Effector memory CD8-positive, alpha-beta T cell (primary cell): ENCODE results near the gene SPI1.

Experiments used
- ATAC-seq: fragments of 150-1000 bp; cut with Tn5 transposase; replicated peaks from 2 replicates; pipeline ENCODE4 v1.10.0; 2021; ENCODE audit warnings: mild to moderate bottlenecking, moderate library complexity
- DNase-seq, 3 experiments: peaks; one replicate each; pipeline ENCODE4 v3.0.0; 2021
- H3K27ac Mint-ChIP-seq, 2 donors: one replicate each; pipeline ENCODE4 v1.8.0; 2022; ENCODE audit warnings: mild to moderate bottlenecking in 2 of 2, mixed read lengths in 2 of 2, moderate library complexity in 2 of 2
- H3K27me3 Mint-ChIP-seq, 2 donors: one replicate each; pipeline ENCODE4 v1.8.0; 2022; ENCODE audit warnings: mixed read lengths in 2 of 2
- H3K36me3 Mint-ChIP-seq: one replicate; pipeline ENCODE4 v1.8.0; 2022; ENCODE audit warnings: mild to moderate bottlenecking, moderate library complexity, mixed read lengths; ENCODE audit not compliant: insufficient read depth
- H3K4me1 Mint-ChIP-seq, 2 donors: one replicate each; pipeline ENCODE4 v1.8.0; 2022; ENCODE audit warnings: low read depth in 2 of 2, mixed read lengths in 2 of 2
- H3K4me3 Mint-ChIP-seq, 2 donors: one replicate each; pipeline ENCODE4 v1.8.0; 2022; ENCODE audit warnings: mild to moderate bottlenecking in 2 of 2, mixed read lengths in 2 of 2, moderate library complexity in 2 of 2
- H3K9me3 Mint-ChIP-seq, 2 donors: one replicate each; pipeline ENCODE4 v1.8.0; 2022; ENCODE audit warnings: mixed read lengths in 2 of 2

The SPI1 gene

GRCh38 chr11:47355283-47356128, 22.8 kb downstream of the SPI1 start:
- ATAC-seq (no peak), DNase-seq (no peak)
- Mint-ChIP-seq H3K4me1 (peaks cover 0 to 3% of the 10 kb centered on the region in 2 donors), H3K9me3 (no peaks in the 10 kb centered on the region), H3K4me3 (no peak overlapping the region), H3K27me3 (peaks cover 0 to 5% of the 10 kb centered on the region in 2 donors), H3K27ac (no peak overlapping the region), H3K36me3 (no peaks in the 10 kb centered on the region)

- Mint-ChIP-seq H3K9me3 (no peaks in the 10 kb centered on the region), H3K4me3 (no peak overlapping the region), H3K36me3 (no peaks in the 10 kb centered on the region), H3K4me1 (peaks cover 0 to 3% of the 10 kb centered on the region in 2 donors), H3K27me3 (peaks cover 0 to 5% of the 10 kb centered on the region in 2 donors), H3K27ac (no peak overlapping the region)
- no peak for DNase-seq
- ATAC-seq, result no peak
These were observed 23.4 kb downstream of the SPI1 start for GRCh38 chr11:47354913-47355282.

- Mint-ChIP-seq H3K27ac (no peak overlapping the region), H3K27me3 (peaks cover 0 to 5% of the 10 kb centered on the region in 2 donors), H3K4me1 (peaks cover 0 to 1% of the 10 kb centered on the region in 2 donors), H3K4me3 (no peak overlapping the region), H3K9me3 (no peaks in the 10 kb centered on the region), H3K36me3 (no peaks in the 10 kb centered on the region)
- no peak for DNase-seq
- no peak for ATAC-seq
These were observed 24.2 kb downstream of the SPI1 start for GRCh38 chr11:47353978-47354774.

GRCh38 chr11:47352556-47352955, 25.8 kb downstream of the SPI1 start, which contains the start of gene MYBPC3:
Gene MYBPC3, minus strand, starts transcription at chr11:47352702. Its CDS starts 55 bp downstream, at chr11:47352647.
- no peaks in the 10 kb centered on the region for H3K9me3 Mint-ChIP-seq
- peaks cover 0 to 5% of the 10 kb centered on the region in 2 donors for H3K27me3 Mint-ChIP-seq
- no peak within 1 kb of the TSS for H3K4me3 Mint-ChIP-seq
- ATAC-seq, result no peak
- H3K4me1 Mint-ChIP-seq, result peaks cover 0 to 5% of the 10 kb centered on the region in 2 donors
- H3K27ac Mint-ChIP-seq, result no peak within 1 kb of the TSS
- no peaks in the 10 kb centered on the region for H3K36me3 Mint-ChIP-seq
- no peak for DNase-seq

GRCh38 chr11:47351156-47352126, 26.9 kb downstream of the SPI1 start:
- no peak overlapping the region for H3K27ac Mint-ChIP-seq
- peaks cover 0 to 5% of the 10 kb centered on the region in 2 donors for H3K27me3 Mint-ChIP-seq
- no peaks in the 10 kb centered on the region for H3K36me3 Mint-ChIP-seq
- no peak overlapping the region for H3K4me3 Mint-ChIP-seq
- ATAC-seq (no peak), DNase-seq (no peak)
- no peaks in the 10 kb centered on the region for H3K9me3 Mint-ChIP-seq
- peaks cover 0 to 5% of the 10 kb centered on the region in 2 donors for H3K4me1 Mint-ChIP-seq

GRCh38 chr11:47350315-47350714, 28.0 kb downstream of the SPI1 start:
- H3K4me3 Mint-ChIP-seq, result no peak overlapping the region
- H3K4me1 Mint-ChIP-seq, result peaks cover 0 to 5% of the 10 kb centered on the region in 2 donors
- ATAC-seq (no peak), DNase-seq (no peak)
- H3K9me3 Mint-ChIP-seq, result no peaks in the 10 kb centered on the region
- H3K27ac Mint-ChIP-seq, result no peak overlapping the region
- H3K36me3 Mint-ChIP-seq, result no peaks in the 10 kb centered on the region
- peaks cover 0 to 5% of the 10 kb centered on the region in 2 donors for H3K27me3 Mint-ChIP-seq

GRCh38 chr11:47349521-47350095, 28.7 kb downstream of the SPI1 start:
- H3K36me3 Mint-ChIP-seq, result no peaks in the 10 kb centered on the region
- H3K4me1 Mint-ChIP-seq, result peaks cover 0 to 5% of the 10 kb centered on the region in 2 donors
- no peaks in the 10 kb centered on the region for H3K9me3 Mint-ChIP-seq
- peaks cover 0 to 5% of the 10 kb centered on the region in 2 donors for H3K27me3 Mint-ChIP-seq
- H3K27ac Mint-ChIP-seq, result no peak overlapping the region
- DNase-seq (no peak), ATAC-seq (no peak)
- H3K4me3 Mint-ChIP-seq, result no peak overlapping the region

GRCh38 chr11:47348859-47349258, 29.5 kb downstream of the SPI1 start:
- Mint-ChIP-seq H3K9me3 (no peaks in the 10 kb centered on the region), H3K4me1 (peaks cover 0 to 5% of the 10 kb centered on the region in 2 donors), H3K4me3 (no peak overlapping the region), H3K36me3 (peaks cover 3% of the 10 kb centered on the region), H3K27me3 (peaks cover 0 to 5% of the 10 kb centered on the region in 2 donors), H3K27ac (no peak overlapping the region)
- ATAC-seq (no peak), DNase-seq (no peak)

GRCh38 chr11:47348131-47348802, 30.1 kb downstream of the SPI1 start:
- ATAC-seq, result no peak
- no peak overlapping the region for H3K4me3 Mint-ChIP-seq
- peaks cover 0 to 5% of the 10 kb centered on the region in 2 donors for H3K27me3 Mint-ChIP-seq
- no peak for DNase-seq
- no peak overlapping the region for H3K27ac Mint-ChIP-seq
- peaks cover 3% of the 10 kb centered on the region for H3K36me3 Mint-ChIP-seq
- peaks cover 0 to 5% of the 10 kb centered on the region in 2 donors for H3K4me1 Mint-ChIP-seq
- no peaks in the 10 kb centered on the region for H3K9me3 Mint-ChIP-seq

- Mint-ChIP-seq H3K4me1 (peaks cover 0 to 5% of the 10 kb centered on the region in 2 donors), H3K36me3 (peaks cover 3% of the 10 kb centered on the region), H3K27me3 (no peaks in the 10 kb centered on the region), H3K9me3 (no peaks in the 10 kb centered on the region), H3K4me3 (no peak overlapping the region), H3K27ac (no peak overlapping the region)
- DNase-seq (no peak), ATAC-seq (no peak)
These were observed 31.2 kb downstream of the SPI1 start for GRCh38 chr11:47347137-47347536.

- Mint-ChIP-seq H3K27me3 (no peaks in the 10 kb centered on the region), H3K4me1 (peaks cover 0 to 5% of the 10 kb centered on the region in 2 donors), H3K27ac (no peak overlapping the region), H3K4me3 (no peak overlapping the region), H3K36me3 (peaks cover 3% of the 10 kb centered on the region), H3K9me3 (no peaks in the 10 kb centered on the region)
- ATAC-seq (no peak), DNase-seq (no peak)
These were observed 32.3 kb downstream of the SPI1 start for GRCh38 chr11:47345890-47346563.

GRCh38 chr11:47342854-47343253, 35.5 kb downstream of the SPI1 start:
- ATAC-seq (no peak), DNase-seq (no peak)
- H3K4me1 Mint-ChIP-seq, result no peaks in the 10 kb centered on the region
- H3K27me3 Mint-ChIP-seq, result no peaks in the 10 kb centered on the region
- H3K4me3 Mint-ChIP-seq, result no peak overlapping the region
- no peaks in the 10 kb centered on the region for H3K9me3 Mint-ChIP-seq
- peaks cover 3% of the 10 kb centered on the region for H3K36me3 Mint-ChIP-seq
- H3K27ac Mint-ChIP-seq, result no peak overlapping the region
